Heart right ventricle (tissue), 16 donors: ENCODE measurements around the gene ASH1L. TPM values are rescaled to one million over a fixed set of nuclear protein-coding genes. Genes with fewer than 3 reads are reported as not detected.
"Not testable (repeated sequence)": the region's sequence is repeated elsewhere in the genome, so short reads cannot be mapped to it uniquely, and the experiment has no call there.

Source experiments
- ATAC-seq, 8 donors: fragments of 200-7000 bp; cut with Tn5 transposase; one replicate each; pipeline ENCODE4 v1.9.1; 2020; ENCODE audit warnings: mild to moderate bottlenecking in 8 of 8, moderate library complexity in 8 of 8, moderate number of reproducible peaks in 1 of 8
- DNase-seq, 2 donors: peaks; one replicate each; pipeline ENCODE4 v3.0.0-alpha.2; 2020
- H3K27ac ChIP-seq, 10 donors: fragments of 200-600 bp; sonication (generic) in 2 of 10; one replicate each; pipeline versions ENCODE4 v1.5.0 to v1.8.0; 2020 to 2022; ENCODE audit warnings: mild to moderate bottlenecking in 3 of 10
- H3K27me3 ChIP-seq, 7 donors: fragments of 200-600 bp; one replicate each; pipeline ENCODE4 v1.8.0; 2021 to 2022; ENCODE audit warnings: mild to moderate bottlenecking in 2 of 7
- H3K36me3 ChIP-seq, 9 donors: fragments of 200-600 bp; sonication (generic) in 1 of 9; one replicate each; pipeline versions ENCODE4 v1.5.0 to v1.8.0; 2020 to 2022; ENCODE audit warnings: mild to moderate bottlenecking in 2 of 9
- H3K4me1 ChIP-seq, 9 donors: fragments of 200-600 bp; sonication (generic) in 1 of 9; one replicate each; pipeline versions ENCODE4 v1.5.0 to v1.8.0; 2020 to 2022; ENCODE audit warnings: mild to moderate bottlenecking in 4 of 9
- H3K4me3 ChIP-seq, 10 donors: fragments of 200-600 bp; sonication (generic) in 2 of 10; one replicate each; pipeline versions ENCODE4 v1.5.0 to v1.8.0; 2020 to 2022; ENCODE audit warnings: mild to moderate bottlenecking in 7 of 10, moderate library complexity in 2 of 10
- H3K9me3 ChIP-seq, 11 donors: fragments of 200-600 bp in 10 of 11; sonication (generic) in 2 of 11; one replicate each; pipeline versions ENCODE4 v1.5.0 to v1.8.0; 2013 to 2022; ENCODE audit warnings: mild to moderate bottlenecking in 2 of 11, control low read depth in 1 of 11, moderate library complexity in 1 of 11
- WGBS, 2 donors: extraction: QIAGEN DNeasy Blood & Tissue Kit; methylation state at CpG; one replicate each; pipeline ENCODE4 v1.1.7; 2013; ENCODE audit warnings: inconsistent platforms in 1 of 2; 5-methylcytosine and 5-hydroxymethylcytosine counted together
- intact Hi-C, 10 donors: fragments of 100-400 bp; cut with DNase I; formaldehyde crosslinking; loops; one replicate each; pipeline versions ENCODE4 v1.11.1 to v1.14.2; 2022
- polyA plus RNA-seq, 2 donors: library from polyadenylated mRNA; stranded (reverse); fragments of 200-250 nt; gene quantifications; one replicate each; pipeline ENCODE4 v1.2.3, GENCODE V29; 2013
- total RNA-seq, 10 donors: library from RNA; stranded (reverse); fragmentation: NEBNext Ultra II Directional in 3 of 10; extraction: Animal tissue kit (Norgen Biotek cat#: 25700) in 3 of 10; gene quantifications; one replicate each; pipeline versions ENCODE4 v1.2.1 to v1.2.4, GENCODE V29; 2021 to 2023
- TF ChIP-seq, protein P1 (sequence below), 9 donors: fragments of 200-600 bp; sonication (generic) in 2 of 9; IDR thresholded peaks; one replicate each; pipeline versions ENCODE4 v1.5.0 to v1.8.0; 2021 to 2022; ENCODE audit warnings: antibody characterized with exemption in 9 of 9, mild to moderate bottlenecking in 5 of 9, moderate library complexity in 1 of 9
- donor health status: Arrhythmogenic right ventricular cardiomyopathy.
- donor health status: ischemic (EF 13 %, LVEDD 7.1; RV severe dilation, severe dysfunction).
- donor health status: healthy with polysubstance abuse.
- donor health status: DM: no; HTN: yes; CAD: no.
- donor health status: DM: no; HTN: no; CAD: no.
- donor health status: ischemic (EF 25% LVEDD 6.9; RV normal size, moderate dysfunction).
- donor health status: ischemic (EF 25% LVEDD 5.7; RV mildly dilated, moderate dysfunction).
- donor health status: healthy.
- donor health status: DM: yes; HTN: yes; CAD: no.
- donor health status: Ischemic cardiomyopathy.
- donor health status: ischemic (EF 35%, LVEDD 5.7; RV mildly dilated, moderate dysfunction).
- donor health status: nonischemic (EF 11% LVEDD 7.7; RV severe dilation, severe dysfunction).
- donor health status: DM: yes; HTN: yes; CAD: no.
- donor health status: PGD.
- donor health status: ischemic (EF 29% LVEDD 5.4; RV normal size, mild dysfunction).
- donor health status: nonischemic (EF 23%, LVEDD 6.1; RV moderate dilation, normal function).

ASH1L gene
- total and polyA plus RNA-seq, 12 donors = 5.1 to 56.8 (median 47.3) TPM

DNA sequence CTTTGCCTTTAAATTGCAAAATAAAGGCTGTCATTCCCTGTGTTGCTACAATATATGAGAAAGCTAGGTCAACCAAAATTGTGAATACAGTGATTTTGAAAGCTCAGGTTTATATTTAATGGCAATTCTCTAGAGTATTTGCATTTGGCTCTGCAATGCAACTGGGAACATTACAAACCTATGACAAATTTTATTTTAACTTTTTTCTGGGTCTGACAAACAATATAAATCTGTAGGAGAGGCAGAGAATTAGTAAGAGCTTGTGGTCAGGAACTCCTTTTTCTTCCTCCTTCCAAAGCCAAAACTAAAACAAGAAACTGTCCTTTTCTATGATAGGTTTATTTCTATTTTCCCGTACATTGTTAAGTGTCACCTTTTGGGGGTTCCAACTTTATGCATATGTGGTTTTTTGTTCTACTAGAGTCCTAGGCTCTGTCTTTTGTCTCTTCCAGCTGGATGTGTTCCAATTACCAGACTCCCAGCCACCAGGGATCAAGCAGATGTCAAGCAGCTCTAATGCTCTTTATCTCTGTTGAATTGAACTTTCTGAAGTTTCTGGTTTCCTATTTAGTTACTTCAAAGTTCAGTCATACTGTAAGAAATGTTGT is 106.9 kb downstream of the ASH1L start:
- no peak overlapping the region for H3K4me3 ChIP-seq
- peaks cover 8 to 21% (median 17%) of the 10 kb centered on the region in 9 donors for H3K4me1 ChIP-seq
- H3K9me3 ChIP-seq = no peaks in the 10 kb centered on the region
- ATAC-seq = peak in 6 of 8 donors; percentile 43 to 81 (median 58)
- DNase-seq = peak in 1 of 2 donors; percentile 46
- peaks cover 0 to 85% (median 8%) of the 10 kb centered on the region in 9 donors for H3K36me3 ChIP-seq
- intact Hi-C loops = loop anchor here in 1 of 10 donors (10.0 kb wide), 1 partner anchor 49 kb away; no protein-coding TSS in a partner anchor
- H3K27me3 ChIP-seq = no peaks in the 10 kb centered on the region
- WGBS, 2 donors = 0 to 18% methylated on average over 1 of the region's 1 CpG
- peak overlapping the region in 3 of 10 donors; percentile 5 to 26 (median 22) for H3K27ac ChIP-seq
- TF ChIP-seq, protein P1, sequence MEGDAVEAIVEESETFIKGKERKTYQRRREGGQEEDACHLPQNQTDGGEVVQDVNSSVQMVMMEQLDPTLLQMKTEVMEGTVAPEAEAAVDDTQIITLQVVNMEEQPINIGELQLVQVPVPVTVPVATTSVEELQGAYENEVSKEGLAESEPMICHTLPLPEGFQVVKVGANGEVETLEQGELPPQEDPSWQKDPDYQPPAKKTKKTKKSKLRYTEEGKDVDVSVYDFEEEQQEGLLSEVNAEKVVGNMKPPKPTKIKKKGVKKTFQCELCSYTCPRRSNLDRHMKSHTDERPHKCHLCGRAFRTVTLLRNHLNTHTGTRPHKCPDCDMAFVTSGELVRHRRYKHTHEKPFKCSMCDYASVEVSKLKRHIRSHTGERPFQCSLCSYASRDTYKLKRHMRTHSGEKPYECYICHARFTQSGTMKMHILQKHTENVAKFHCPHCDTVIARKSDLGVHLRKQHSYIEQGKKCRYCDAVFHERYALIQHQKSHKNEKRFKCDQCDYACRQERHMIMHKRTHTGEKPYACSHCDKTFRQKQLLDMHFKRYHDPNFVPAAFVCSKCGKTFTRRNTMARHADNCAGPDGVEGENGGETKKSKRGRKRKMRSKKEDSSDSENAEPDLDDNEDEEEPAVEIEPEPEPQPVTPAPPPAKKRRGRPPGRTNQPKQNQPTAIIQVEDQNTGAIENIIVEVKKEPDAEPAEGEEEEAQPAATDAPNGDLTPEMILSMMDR (IDR thresholded peaks at IDR 0.05) = no peak

- H3K27ac ChIP-seq = no peak overlapping the region
- H3K36me3 ChIP-seq = peaks cover 0 to 84% (median 8%) of the 10 kb centered on the region in 9 donors
- H3K4me3 ChIP-seq = no peak overlapping the region
- no peak for DNase-seq
- intact Hi-C loops = loop anchor here in 1 of 10 donors (10.0 kb wide), 1 partner anchor 51 kb away; no protein-coding TSS in a partner anchor
- TF ChIP-seq, protein P1 (IDR thresholded peaks at IDR 0.05) = no peak
- H3K27me3 ChIP-seq = no peaks in the 10 kb centered on the region
- no peak for ATAC-seq
- H3K4me1 ChIP-seq = peaks cover 8 to 21% (median 17%) of the 10 kb centered on the region in 9 donors
- WGBS, 2 donors = 80 to 88% methylated on average over 1 of the region's 1 CpG
- no peaks in the 10 kb centered on the region for H3K9me3 ChIP-seq
These were observed 108.5 kb downstream of the ASH1L start for GRCh38 chr1:155454096-155454495.

GRCh38 chr1:155453141-155453540 is 109.5 kb downstream of the ASH1L start:
- Histone ChIP-seq H3K9me3 (no peaks in the 10 kb centered on the region), H3K4me1 (peaks cover 8 to 21% (median 17%) of the 10 kb centered on the region in 9 donors), H3K27ac (no peak overlapping the region), H3K4me3 (no peak overlapping the region), H3K36me3 (peaks cover 0 to 84% (median 8%) of the 10 kb centered on the region in 9 donors), H3K27me3 (no peaks in the 10 kb centered on the region)
- TF ChIP-seq, protein P1 (IDR thresholded peaks at IDR 0.05) = no peak
- WGBS, 2 donors = 95 to 97% methylated on average over 7 of the region's 7 CpGs
- DNase-seq = no peak
- intact Hi-C loops = loop anchor here in 1 of 10 donors (10.0 kb wide), 1 partner anchor 52 kb away; no protein-coding TSS in a partner anchor
- no peak for ATAC-seq

GRCh38 chr1:155451199-155451598 is 111.4 kb downstream of the ASH1L start:
- H3K36me3 ChIP-seq = peaks cover 0 to 78% (median 8%) of the 10 kb centered on the region in 9 donors
- 89 to 97% methylated on average over 7 of the region's 7 CpGs for WGBS, 2 donors
- TF ChIP-seq, protein P1 (IDR thresholded peaks at IDR 0.05) = no peak
- peaks cover 7 to 12% (median 11%) of the 10 kb centered on the region in 9 donors for H3K4me1 ChIP-seq
- no peak overlapping the region for H3K27ac ChIP-seq
- intact Hi-C loops = loop anchor here in 1 of 10 donors (10.0 kb wide), 1 partner anchor 54 kb away; no protein-coding TSS in a partner anchor
- DNase-seq (no peak), ATAC-seq (no peak)
- no peaks in the 10 kb centered on the region for H3K27me3 ChIP-seq
- H3K4me3 ChIP-seq = no peak overlapping the region
- no peaks in the 10 kb centered on the region for H3K9me3 ChIP-seq

GRCh38 chr1:155442431-155442830 is 120.2 kb downstream of the ASH1L start:
- not testable (repeated sequence) for ATAC-seq, DNase-seq, H3K27me3 ChIP-seq, H3K4me3 ChIP-seq, H3K27ac ChIP-seq, H3K4me1 ChIP-seq, H3K9me3 ChIP-seq
- intact Hi-C loops = loop anchor here in 1 of 10 donors (10.0 kb wide), 1 partner anchor 152 kb away; no protein-coding TSS in a partner anchor
- WGBS, 2 donors = 98 to 99% methylated on average over 6 of the region's 6 CpGs
- peaks cover 0 to 29% (median 13%) of the 10 kb centered on the region in 9 donors for H3K36me3 ChIP-seq
